ENCODE data around the gene DHX36.

Gene DHX36

GRCh38 chr3:154290187-154290586 is 34.1 kb downstream of the DHX36 start:
- Histone ChIP-seq H3K9me3 (ENCODE audit: control extremely low read depth in 1 of 5, control insufficient read depth in 4 of 5, insufficient read depth in 2 of 5, low read depth in 1 of 5, low read length in 4 of 5) (no peaks in the 10 kb centered on the region), H3K27me3 (replicated peaks in 2 of 5; ENCODE audit: control insufficient read depth in 4 of 5, insufficient read depth in 5 of 5, low read length in 4 of 5) (no peaks in the 10 kb centered on the region), H3K4me3 (ENCODE audit: control insufficient read depth in 1 of 7, extremely low read depth in 1 of 7, insufficient read depth in 4 of 7, low read depth in 2 of 7, low read length in 6 of 7) (no peak overlapping the region), H3K4me1 (ENCODE audit: control extremely low read depth in 1 of 4, control insufficient read depth in 4 of 4, insufficient read depth in 4 of 4, low read length in 3 of 4) (peaks cover 0 to 3% (median 2%) of the 10 kb centered on the region in 4 experiments), H3K27ac (ENCODE audit: insufficient read depth in 1 of 2, low read depth in 1 of 2, low read length in 2 of 2, poor library complexity in 1 of 2, severe bottlenecking in 2 of 2) (no peak overlapping the region), H3K36me3 (ENCODE audit: control insufficient read depth in 4 of 4, insufficient read depth in 4 of 4, low read length in 3 of 4) (peaks cover 8 to 71% (median 35%) of the 10 kb centered on the region in 4 experiments)
- POLR2A ChIA-PET = no interaction called here
- CTCF ChIA-PET = no interaction called here
- DNase-seq = no peak
- 97% methylated on average over 5 of the region's 5 CpGs for WGBS (ENCODE audit: insufficient coverage)

GRCh38 chr3:154285221-154285620 is 39.1 kb downstream of the DHX36 start:
- WGBS (ENCODE audit: insufficient coverage) = no CpG with 5 or more reads among the region's 2 CpGs
- DNase-seq = peak; percentile 10 to 45 (median 24)
- H3K4me3 ChIP-seq (ENCODE audit: control insufficient read depth in 1 of 7, extremely low read depth in 1 of 7, insufficient read depth in 4 of 7, low read depth in 2 of 7, low read length in 6 of 7) = no peak overlapping the region
- no peaks in the 10 kb centered on the region for H3K27me3 ChIP-seq (replicated peaks in 2 of 5; ENCODE audit: control insufficient read depth in 4 of 5, insufficient read depth in 5 of 5, low read length in 4 of 5)
- peaks cover 0 to 9% (median 3%) of the 10 kb centered on the region in 4 experiments for H3K4me1 ChIP-seq (ENCODE audit: control extremely low read depth in 1 of 4, control insufficient read depth in 4 of 4, insufficient read depth in 4 of 4, low read length in 3 of 4)
- no peak overlapping the region for H3K27ac ChIP-seq (ENCODE audit: insufficient read depth in 1 of 2, low read depth in 1 of 2, low read length in 2 of 2, poor library complexity in 1 of 2, severe bottlenecking in 2 of 2)
- ChIA-PET CTCF (interaction anchor here (1.3 kb wide), 1 partner anchor 10 kb away, joined by 4 read pairs; no protein-coding TSS in a partner anchor), POLR2A (no interaction called here)
- no peaks in the 10 kb centered on the region for H3K9me3 ChIP-seq (ENCODE audit: control extremely low read depth in 1 of 5, control insufficient read depth in 4 of 5, insufficient read depth in 2 of 5, low read depth in 1 of 5, low read length in 4 of 5)
- H3K36me3 ChIP-seq (ENCODE audit: control insufficient read depth in 4 of 4, insufficient read depth in 4 of 4, low read length in 3 of 4) = peaks cover 7 to 68% (median 39%) of the 10 kb centered on the region in 4 experiments

- H3K27ac ChIP-seq (ENCODE audit: insufficient read depth in 1 of 2, low read depth in 1 of 2, low read length in 2 of 2, poor library complexity in 1 of 2, severe bottlenecking in 2 of 2) = no peak overlapping the region
- H3K4me3 ChIP-seq (ENCODE audit: control insufficient read depth in 1 of 7, extremely low read depth in 1 of 7, insufficient read depth in 4 of 7, low read depth in 2 of 7, low read length in 6 of 7) = no peak overlapping the region
- no CpG with 5 or more reads among the region's 1 CpG for WGBS (ENCODE audit: insufficient coverage)
- peaks cover 17 to 79% (median 56%) of the 10 kb centered on the region in 4 experiments for H3K36me3 ChIP-seq (ENCODE audit: control insufficient read depth in 4 of 4, insufficient read depth in 4 of 4, low read length in 3 of 4)
- DNase-seq = no peak
- CTCF ChIA-PET = interaction anchor here (0.9 kb wide), 1 partner anchor 28 kb away, joined by 4 read pairs; no protein-coding TSS in a partner anchor
- H3K27me3 ChIP-seq (replicated peaks in 2 of 5; ENCODE audit: control insufficient read depth in 4 of 5, insufficient read depth in 5 of 5, low read length in 4 of 5) = no peaks in the 10 kb centered on the region
- peaks cover 0 to 2% (median 0%) of the 10 kb centered on the region in 5 experiments for H3K9me3 ChIP-seq (ENCODE audit: control extremely low read depth in 1 of 5, control insufficient read depth in 4 of 5, insufficient read depth in 2 of 5, low read depth in 1 of 5, low read length in 4 of 5)
- POLR2A ChIA-PET = no interaction called here
- H3K4me1 ChIP-seq (ENCODE audit: control extremely low read depth in 1 of 4, control insufficient read depth in 4 of 4, insufficient read depth in 4 of 4, low read length in 3 of 4) = peaks cover 0 to 6% (median under 1%) of the 10 kb centered on the region in 4 experiments
These were observed 44.1 kb downstream of the DHX36 start for GRCh38 chr3:154280161-154280560.

- Histone ChIP-seq H3K36me3 (ENCODE audit: control insufficient read depth in 4 of 4, insufficient read depth in 4 of 4, low read length in 3 of 4) (peaks cover 31 to 79% (median 58%) of the 10 kb centered on the region in 4 experiments), H3K4me3 (ENCODE audit: control insufficient read depth in 1 of 7, extremely low read depth in 1 of 7, insufficient read depth in 4 of 7, low read depth in 2 of 7, low read length in 6 of 7) (no peak overlapping the region), H3K27me3 (replicated peaks in 2 of 5; ENCODE audit: control insufficient read depth in 4 of 5, insufficient read depth in 5 of 5, low read length in 4 of 5) (no peaks in the 10 kb centered on the region), H3K27ac (ENCODE audit: insufficient read depth in 1 of 2, low read depth in 1 of 2, low read length in 2 of 2, poor library complexity in 1 of 2, severe bottlenecking in 2 of 2) (no peak overlapping the region), H3K4me1 (ENCODE audit: control extremely low read depth in 1 of 4, control insufficient read depth in 4 of 4, insufficient read depth in 4 of 4, low read length in 3 of 4) (no peaks in the 10 kb centered on the region), H3K9me3 (ENCODE audit: control extremely low read depth in 1 of 5, control insufficient read depth in 4 of 5, insufficient read depth in 2 of 5, low read depth in 1 of 5, low read length in 4 of 5) (peaks cover 0 to 2% (median 0%) of the 10 kb centered on the region in 5 experiments)
- 96% methylated on average over 2 of the region's 2 CpGs for WGBS (ENCODE audit: insufficient coverage)
- DNase-seq = no peak
- ChIA-PET CTCF (no interaction called here), POLR2A (no interaction called here)
These were observed 48.3 kb downstream of the DHX36 start for GRCh38 chr3:154275965-154276364.

- H3K36me3 ChIP-seq (ENCODE audit: control insufficient read depth in 4 of 4, insufficient read depth in 4 of 4, low read length in 3 of 4) = peaks cover 31 to 76% (median 54%) of the 10 kb centered on the region in 4 experiments
- POLR2A ChIA-PET = no interaction called here
- H3K4me1 ChIP-seq (ENCODE audit: control extremely low read depth in 1 of 4, control insufficient read depth in 4 of 4, insufficient read depth in 4 of 4, low read length in 3 of 4) = no peaks in the 10 kb centered on the region
- H3K27me3 ChIP-seq (replicated peaks in 2 of 5; ENCODE audit: control insufficient read depth in 4 of 5, insufficient read depth in 5 of 5, low read length in 4 of 5) = no peaks in the 10 kb centered on the region
- no peak overlapping the region for H3K4me3 ChIP-seq (ENCODE audit: control insufficient read depth in 1 of 7, extremely low read depth in 1 of 7, insufficient read depth in 4 of 7, low read depth in 2 of 7, low read length in 6 of 7)
- WGBS (ENCODE audit: insufficient coverage) = 100% methylated on average over 1 of the region's 2 CpGs
- CTCF ChIA-PET = no interaction called here
- H3K27ac ChIP-seq (ENCODE audit: insufficient read depth in 1 of 2, low read depth in 1 of 2, low read length in 2 of 2, poor library complexity in 1 of 2, severe bottlenecking in 2 of 2) = no peak overlapping the region
- DNase-seq = no peak
- H3K9me3 ChIP-seq (ENCODE audit: control extremely low read depth in 1 of 5, control insufficient read depth in 4 of 5, insufficient read depth in 2 of 5, low read depth in 1 of 5, low read length in 4 of 5) = peaks cover 0 to 3% (median 0%) of the 10 kb centered on the region in 5 experiments
These were observed 49.0 kb downstream of the DHX36 start for GRCh38 chr3:154275292-154275691.

- WGBS (ENCODE audit: insufficient coverage) = 100% methylated on average over 2 of the region's 2 CpGs
- Histone ChIP-seq H3K36me3 (ENCODE audit: control insufficient read depth in 4 of 4, insufficient read depth in 4 of 4, low read length in 3 of 4) (peaks cover 31 to 75% (median 48%) of the 10 kb centered on the region in 4 experiments), H3K4me1 (ENCODE audit: control extremely low read depth in 1 of 4, control insufficient read depth in 4 of 4, insufficient read depth in 4 of 4, low read length in 3 of 4) (no peaks in the 10 kb centered on the region), H3K27ac (ENCODE audit: insufficient read depth in 1 of 2, low read depth in 1 of 2, low read length in 2 of 2, poor library complexity in 1 of 2, severe bottlenecking in 2 of 2) (no peak overlapping the region), H3K9me3 (ENCODE audit: control extremely low read depth in 1 of 5, control insufficient read depth in 4 of 5, insufficient read depth in 2 of 5, low read depth in 1 of 5, low read length in 4 of 5) (peaks cover 0 to 4% (median 0%) of the 10 kb centered on the region in 5 experiments), H3K4me3 (ENCODE audit: control insufficient read depth in 1 of 7, extremely low read depth in 1 of 7, insufficient read depth in 4 of 7, low read depth in 2 of 7, low read length in 6 of 7) (no peak overlapping the region), H3K27me3 (replicated peaks in 2 of 5; ENCODE audit: control insufficient read depth in 4 of 5, insufficient read depth in 5 of 5, low read length in 4 of 5) (no peaks in the 10 kb centered on the region)
- DNase-seq = no peak
- POLR2A ChIA-PET = no interaction called here
- CTCF ChIA-PET = no interaction called here
These were observed 49.9 kb downstream of the DHX36 start for GRCh38 chr3:154274348-154274747.

- H3K4me3 ChIP-seq (ENCODE audit: control insufficient read depth in 1 of 7, extremely low read depth in 1 of 7, insufficient read depth in 4 of 7, low read depth in 2 of 7, low read length in 6 of 7) = no peak overlapping the region
- no peaks in the 10 kb centered on the region for H3K4me1 ChIP-seq (ENCODE audit: control extremely low read depth in 1 of 4, control insufficient read depth in 4 of 4, insufficient read depth in 4 of 4, low read length in 3 of 4)
- H3K36me3 ChIP-seq (ENCODE audit: control insufficient read depth in 4 of 4, insufficient read depth in 4 of 4, low read length in 3 of 4) = peaks cover 23 to 69% (median 41%) of the 10 kb centered on the region in 4 experiments
- no peaks in the 10 kb centered on the region for H3K27me3 ChIP-seq (replicated peaks in 2 of 5; ENCODE audit: control insufficient read depth in 4 of 5, insufficient read depth in 5 of 5, low read length in 4 of 5)
- DNase-seq = no peak
- no CpG with 5 or more reads among the region's 2 CpGs for WGBS (ENCODE audit: insufficient coverage)
- no peak overlapping the region for H3K27ac ChIP-seq (ENCODE audit: insufficient read depth in 1 of 2, low read depth in 1 of 2, low read length in 2 of 2, poor library complexity in 1 of 2, severe bottlenecking in 2 of 2)
- ChIA-PET POLR2A (no interaction called here), CTCF (no interaction called here)
- H3K9me3 ChIP-seq (ENCODE audit: control extremely low read depth in 1 of 5, control insufficient read depth in 4 of 5, insufficient read depth in 2 of 5, low read depth in 1 of 5, low read length in 4 of 5) = peaks cover 0 to 4% (median 0%) of the 10 kb centered on the region in 5 experiments
These were observed 50.9 kb downstream of the DHX36 start for GRCh38 chr3:154273381-154273780.

Measured in common myeloid progenitor, CD34-positive (primary cell).